ENCODE data around the gene HS3ST1.

Gene HS3ST1

DNA sequence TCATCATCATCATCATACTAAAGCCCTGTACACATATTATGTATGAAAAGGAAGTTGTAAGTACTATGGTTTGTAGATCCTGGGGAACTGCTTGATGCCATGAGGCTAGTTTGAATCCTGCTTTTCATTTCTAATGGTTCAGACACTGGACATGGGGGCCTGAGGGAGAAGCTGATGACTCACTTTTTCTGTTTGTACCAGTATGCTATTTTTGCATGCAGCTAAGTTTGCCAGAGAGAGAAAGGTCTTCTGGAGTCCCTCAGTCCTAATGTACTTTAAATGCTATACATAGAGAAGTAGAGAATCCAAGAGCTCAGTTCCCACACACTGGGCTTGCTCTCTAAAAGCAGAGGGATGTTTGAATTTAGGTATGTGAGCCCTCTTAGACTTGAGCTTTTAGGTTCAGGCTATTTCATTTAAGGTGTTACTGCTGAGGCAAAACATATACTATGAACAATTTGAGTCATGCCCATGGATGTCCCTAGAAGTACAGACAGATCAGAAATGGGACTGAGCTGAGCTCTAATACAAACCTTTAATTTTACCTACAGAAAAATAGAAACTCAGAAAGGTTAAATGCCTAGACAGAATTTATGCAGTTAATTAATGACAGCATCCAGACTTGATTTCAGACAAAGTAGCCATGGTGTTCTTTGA is 17.6 kb upstream of the HS3ST1 start:
- H3K27ac ChIP-seq = no peak overlapping the region
- TF ChIP-seq CTCF (conservative IDR thresholded peaks at IDR 0.05) = no peak

DNA sequence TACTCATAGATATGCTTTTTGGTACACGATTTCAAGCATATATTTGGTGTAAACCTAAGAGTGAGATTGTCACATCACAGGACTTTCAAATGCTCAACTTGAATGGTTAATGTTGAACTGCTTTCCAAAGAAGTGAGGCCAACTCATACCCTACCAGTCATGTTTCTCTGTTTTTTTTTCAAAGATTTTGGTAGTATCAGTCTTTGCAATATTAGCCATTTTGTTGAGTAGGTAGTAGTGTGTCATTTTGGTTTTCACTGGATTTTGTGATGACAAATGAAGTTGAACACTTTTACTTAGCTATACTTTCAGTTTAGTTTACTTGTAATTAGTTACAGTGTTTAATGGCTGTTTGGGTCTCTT is 12.5 kb upstream of the HS3ST1 start:
- no peak overlapping the region for H3K27ac ChIP-seq
- TF ChIP-seq CTCF (conservative IDR thresholded peaks at IDR 0.05) = no peak

GRCh38 chr4:11440481-11441193 is 11.9 kb upstream of the HS3ST1 start:
- TF ChIP-seq CTCF (conservative IDR thresholded peaks at IDR 0.05) = no peak
- no peak overlapping the region for H3K27ac ChIP-seq

DNA sequence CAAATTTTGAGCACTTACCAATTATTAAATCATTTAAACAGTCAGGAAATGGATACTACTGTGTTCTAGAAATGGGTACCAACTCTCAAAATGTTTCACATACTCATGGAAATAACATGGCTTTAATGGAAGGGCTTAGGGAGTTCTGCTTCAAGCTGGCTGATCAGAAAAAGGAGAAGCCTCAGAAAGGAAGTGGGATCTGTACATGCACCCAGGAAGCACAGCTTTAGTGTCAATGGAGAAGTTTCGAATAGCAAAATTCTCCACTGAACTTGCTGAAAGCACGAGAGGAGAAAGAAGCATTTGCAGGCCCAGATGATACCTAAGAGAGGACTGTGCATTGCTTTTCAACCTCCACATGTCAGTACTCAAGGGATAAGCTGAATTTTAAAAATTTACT is 11.1 kb upstream of the HS3ST1 start:
- no peak for TF ChIP-seq CTCF (conservative IDR thresholded peaks at IDR 0.05)
- no peak overlapping the region for H3K27ac ChIP-seq

- no peak for TF ChIP-seq CTCF (conservative IDR thresholded peaks at IDR 0.05)
- no peak overlapping the region for H3K27ac ChIP-seq
Observed at GRCh38 chr4:11438647-11439046, 10.0 kb upstream of the HS3ST1 start.

DNA sequence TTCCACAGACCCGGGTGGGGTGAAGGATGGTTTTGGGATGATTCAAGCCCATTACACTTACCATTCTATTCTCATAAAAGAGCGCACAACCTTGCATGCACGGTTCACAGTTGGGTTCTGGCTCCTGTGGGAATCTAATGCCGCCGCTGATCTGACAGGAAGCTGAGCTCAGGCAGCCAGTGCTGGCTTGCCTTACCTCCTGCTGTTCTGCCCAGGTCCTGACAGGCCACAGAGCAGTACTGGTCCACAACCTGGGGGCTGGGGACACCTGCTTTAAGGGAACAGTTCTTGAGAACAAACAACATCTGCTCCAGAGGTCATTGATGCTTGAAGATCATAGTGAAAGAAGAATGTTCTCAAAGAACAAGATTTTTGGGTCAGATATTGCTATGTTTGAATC is 8.0 kb upstream of the HS3ST1 start:
- no peak for TF ChIP-seq CTCF (conservative IDR thresholded peaks at IDR 0.05)
- no peak overlapping the region for H3K27ac ChIP-seq

- H3K27ac ChIP-seq = no peak overlapping the region
- no peak for TF ChIP-seq CTCF (conservative IDR thresholded peaks at IDR 0.05)
Observed at GRCh38 chr4:11436084-11436483, 7.4 kb upstream of the HS3ST1 start.
